Adrenal gland (tissue), 12 donors: ENCODE measurements around the gene CX3CR1. TPM values are rescaled to one million over a fixed set of nuclear protein-coding genes. Genes with fewer than 3 reads are reported as not detected.

ENCODE experiments used
- DNase-seq, 7 donors: peaks; one replicate each; pipeline ENCODE4 v3.0.0-alpha.2; 2019 to 2020
- H3K27ac ChIP-seq, 5 donors: fragments of 200-600 bp; sonication (generic) in 4 of 5; 1 replicate in 3 of 5; 2 replicates in 2 of 5; pipeline versions ENCODE4 v1.5.1 to v1.8.0; 2016 to 2020; ENCODE audit warnings: mild to moderate bottlenecking in 1 of 5
- H3K27me3 ChIP-seq: fragments of 200-600 bp; 2 replicates; pipeline ENCODE4 v1.8.0; 2021
- H3K36me3 ChIP-seq, 2 donors: fragments of 200-600 bp; replicated peaks in 1 of 2; 1 replicate in 1 of 2; 2 replicates in 1 of 2; pipeline versions ENCODE4 v1.5.1 to v1.8.0; 2018 to 2022
- H3K4me1 ChIP-seq, 2 donors: fragments of 200-600 bp; replicated peaks in 1 of 2; 1 replicate in 1 of 2; 2 replicates in 1 of 2; pipeline versions ENCODE4 v1.5.1 to v1.8.0; 2018 to 2021
- H3K4me3 ChIP-seq, 4 donors: fragments of 200-600 bp; sonication (generic) in 3 of 4; one replicate each; pipeline ENCODE4 v1.5.1; 2016 to 2018
- H3K9me3 ChIP-seq, 3 donors: fragments of 200-600 bp; sonication (generic) in 1 of 3; replicated peaks in 1 of 3; 1 replicate in 2 of 3; 2 replicates in 1 of 3; pipeline versions ENCODE4 v1.5.1 to v1.8.0; 2016 to 2021
- CTCF ChIP-seq, 6 experiments: fragments of 450-650 bp in 4 of 6; fragments of 200-600 bp in 2 of 6; sonication (generic) in 1 of 6; IDR thresholded peaks; 1 replicate in 5 of 6; 2 replicates in 1 of 6; pipeline versions ENCODE4 v1.5.1 to v1.8.0; 2016 to 2021; ENCODE audit warnings: antibody characterized with exemption in 6 of 6, mild to moderate bottlenecking in 2 of 6, moderate library complexity in 1 of 6
- POLR2A ChIP-seq, 2 donors: fragments of 450-650 bp; IDR thresholded peaks; one replicate each; pipeline ENCODE4 v1.6.1; 2017; ENCODE audit warnings: antibody characterized with exemption in 2 of 2, mild to moderate bottlenecking in 2 of 2, moderate library complexity in 1 of 2
- WGBS, 4 donors: extraction: QIAGEN DNeasy Blood & Tissue Kit in 2 of 4; methylation state at CpG; one replicate each; pipeline versions ENCODE4 v1.1.5 to v1.1.7; 2013 to 2017; 5-methylcytosine and 5-hydroxymethylcytosine counted together
- intact Hi-C, 2 donors: fragments of 100-400 bp; cut with DNase I; formaldehyde crosslinking; loops; one replicate each; pipeline versions ENCODE4 v1.14.1 to v1.15.0; 2022 to 2023
- polyA plus RNA-seq, 3 donors: library from polyadenylated mRNA; stranded (reverse); fragments of 200-250 nt in 2 of 3; fragments of 350-450 nt in 1 of 3; fragmentation: Illumina TruSeq in 1 of 3; extraction: RNeasy Lipid Tissue Mini Kit (QIAGEN cat#74804) in 1 of 3; gene quantifications; one replicate each; pipeline ENCODE4 v1.2.3, GENCODE V29; 2013 to 2014
- total RNA-seq, 9 donors: library from RNA; depleted of rRNA in 4 of 9; stranded (reverse); fragments of >200 nt in 4 of 9; fragments of 120-200 nt in 1 of 9; fragmentation: NEBNext Ultra II Directional in 1 of 9; extraction: Animal tissue kit (Norgen Biotek cat#: 25700) in 1 of 9; gene quantifications; one replicate each; pipeline versions ENCODE4 v1.1.0 to v1.2.4, GENCODE V29; 2013 to 2023
- donor health status: healthy with polysubstance abuse.
- donor health status: Bipolar disorder and iron deficiency.
- donor health status: DM: yes; HTN: yes; CAD: no.
- donor health status: DM: no; HTN: no; CAD: no.
- donor health status: DM: no; HTN: no; CAD: no.
- donor health status: DM: yes; HTN: yes; CAD: no.

Gene CX3CR1
- total and polyA plus RNA-seq, 12 donors, result 0.16 to 3.1 (median 1.4) TPM; not detected in 1

- intact Hi-C loops, result no loop called here
- no peaks in the 10 kb centered on the region for H3K4me1 ChIP-seq
Observed at GRCh38 chr3:39319249-39319648, 39.4 kb upstream of the CX3CR1 start.

GRCh38 chr3:39318301-39318700 is 38.5 kb upstream of the CX3CR1 start:
- H3K27me3 ChIP-seq, result no peaks in the 10 kb centered on the region
- WGBS, 4 donors, result 79 to 100% (median 86%) methylated on average over 1 of the region's 1 CpG
- no peak for TF ChIP-seq POLR2A (IDR thresholded peaks at IDR 0.05)
- TF ChIP-seq CTCF (IDR thresholded peaks at IDR 0.05), result no peak
- H3K27ac ChIP-seq, result no peak overlapping the region
- no peaks in the 10 kb centered on the region for H3K4me1 ChIP-seq
- intact Hi-C loops, result no loop called here
- DNase-seq, result no peak
- no peak overlapping the region for H3K4me3 ChIP-seq
- no peaks in the 10 kb centered on the region for H3K9me3 ChIP-seq
- no peaks in the 10 kb centered on the region for H3K36me3 ChIP-seq

More at GRCh38 chr3:39319249-39319648, 39.4 kb upstream of the CX3CR1 start:
- no peaks in the 10 kb centered on the region for H3K36me3 ChIP-seq
- DNase-seq, result no peak
- H3K9me3 ChIP-seq, result no peaks in the 10 kb centered on the region
- H3K4me3 ChIP-seq, result no peak overlapping the region
- no peak for TF ChIP-seq CTCF (IDR thresholded peaks at IDR 0.05)
- no peak for TF ChIP-seq POLR2A (IDR thresholded peaks at IDR 0.05)
- no peak overlapping the region for H3K27ac ChIP-seq
- no peaks in the 10 kb centered on the region for H3K27me3 ChIP-seq

- WGBS, 4 donors, result 52 to 75% (median 67%) methylated on average over 2 of the region's 2 CpGs
Observed at GRCh38 chr3:39317571-39318169, 37.8 kb upstream of the CX3CR1 start.

GRCh38 chr3:39315420-39315819 is 35.6 kb upstream of the CX3CR1 start:
- intact Hi-C loops, result no loop called here
- 88 to 95% (median 90%) methylated on average over 1 of the region's 1 CpG for WGBS, 4 donors

More at GRCh38 chr3:39317571-39318169, 37.8 kb upstream of the CX3CR1 start:
- Histone ChIP-seq H3K4me1 (no peaks in the 10 kb centered on the region), H3K36me3 (no peaks in the 10 kb centered on the region), H3K4me3 (no peak overlapping the region), H3K27me3 (no peaks in the 10 kb centered on the region), H3K9me3 (no peaks in the 10 kb centered on the region), H3K27ac (no peak overlapping the region)
- TF ChIP-seq POLR2A (IDR thresholded peaks at IDR 0.05) (no peak), CTCF (IDR thresholded peaks at IDR 0.05) (no peak)
- no peak for DNase-seq
- intact Hi-C loops, result no loop called here

More at GRCh38 chr3:39315420-39315819, 35.6 kb upstream of the CX3CR1 start:
- H3K27me3 ChIP-seq, result no peaks in the 10 kb centered on the region
- H3K4me1 ChIP-seq, result no peaks in the 10 kb centered on the region
- no peak for DNase-seq
- TF ChIP-seq POLR2A (IDR thresholded peaks at IDR 0.05), result no peak
- no peak for TF ChIP-seq CTCF (IDR thresholded peaks at IDR 0.05)
- no peaks in the 10 kb centered on the region for H3K9me3 ChIP-seq
- no peak overlapping the region for H3K27ac ChIP-seq
- H3K36me3 ChIP-seq, result no peaks in the 10 kb centered on the region
- H3K4me3 ChIP-seq, result no peak overlapping the region
